ENCODE measurements around the gene ELAC2.

The ELAC2 gene

GRCh38 chr17:12983991-12984884 lies 33.6 kb downstream of the ELAC2 start:
- Histone ChIP-seq H2AK5ac (ENCODE audit: low read depth, low read length) (peak overlapping the region; percentile 17), H3K36me3 (replicated peaks in 1 of 2; ENCODE audit: control insufficient read depth in 2 of 2, insufficient read depth in 2 of 2, low read length in 2 of 2) (no peaks in the 10 kb centered on the region), H3K4me1 (ENCODE audit: control insufficient read depth in 2 of 2, insufficient read depth in 1 of 2, low read depth in 1 of 2, low read length in 2 of 2) (peaks cover 0 to 7% of the 10 kb centered on the region in 2 donors), H3K27me3 (ENCODE audit: control insufficient read depth in 3 of 3, insufficient read depth in 3 of 3, low read depth in 1 of 3, low read length in 3 of 3) (no peaks in the 10 kb centered on the region), H2BK5ac (ENCODE audit: low read length) (no peak overlapping the region), H3K4me3 (ENCODE audit: low read length in 2 of 2) (no peak overlapping the region), H2BK120ac (ENCODE audit: low read depth, low read length) (no peak overlapping the region), H3K14ac (ENCODE audit: low read length) (no peak overlapping the region), H3K23ac (ENCODE audit: low read depth, low read length, poor library complexity) (no peak overlapping the region), H3K79me1 (ENCODE audit: low read depth, low read length) (no peaks in the 10 kb centered on the region), H2BK12ac (ENCODE audit: low read length) (no peak overlapping the region), H3K4ac (ENCODE audit: low read length) (no peak overlapping the region), H2BK15ac (ENCODE audit: low read length) (peak overlapping the region; percentile 8), H3K27ac (replicated peaks; ENCODE audit: low read length) (no peak overlapping the region), H3K18ac (ENCODE audit: low read length) (no peak overlapping the region), H4K8ac (ENCODE audit: low read depth, low read length) (no peak overlapping the region), H2AFZ (ENCODE audit: low read length) (no peak overlapping the region), H3K9ac (ENCODE audit: low read depth, low read length, poor library complexity) (no peak overlapping the region), H3K4me2 (ENCODE audit: insufficient read depth, low read length, poor library complexity, severe bottlenecking) (no peak overlapping the region), H3K9me3 (replicated peaks in 1 of 2; ENCODE audit: control insufficient read depth in 2 of 2, insufficient read depth in 1 of 2, low read depth in 1 of 2, low read length in 2 of 2) (no peaks in the 10 kb centered on the region), H4K91ac (ENCODE audit: low read depth, low read length, poor library complexity) (no peak overlapping the region)
- no CpG with 5 or more reads among the region's 21 CpGs for WGBS, 2 donors (ENCODE audit: extremely low coverage in 2 of 2, insufficient read length in 2 of 2, insufficient replicate concordance in 1 of 2)
- no peak for DNase-seq (ENCODE audit: low spot score)

DNA sequence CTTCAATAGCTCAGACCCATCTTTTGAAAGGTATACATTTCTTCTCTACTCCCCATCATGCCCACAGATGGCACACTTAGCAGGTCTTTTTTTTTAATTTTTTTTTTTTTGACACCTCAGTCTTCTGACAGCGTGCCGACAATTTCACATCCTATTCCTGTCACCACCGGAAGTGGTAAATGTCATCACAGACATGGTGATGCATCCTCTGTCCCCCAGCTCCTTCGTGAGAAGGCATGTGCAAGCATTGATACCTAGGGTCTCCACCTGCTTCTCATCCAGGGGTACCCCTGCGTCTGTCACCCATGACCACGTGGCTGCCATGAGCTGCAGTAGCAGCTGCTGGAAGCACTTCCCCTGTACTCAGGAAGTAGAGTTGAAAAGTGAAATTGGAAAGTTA lies 35.6 kb downstream of the ELAC2 start:
- H2AK5ac ChIP-seq (ENCODE audit: low read depth, low read length), result no peak overlapping the region
- no peaks in the 10 kb centered on the region for H3K79me1 ChIP-seq (ENCODE audit: low read depth, low read length)
- H2BK15ac ChIP-seq (ENCODE audit: low read length), result no peak overlapping the region
- no peak overlapping the region for H3K4me2 ChIP-seq (ENCODE audit: insufficient read depth, low read length, poor library complexity, severe bottlenecking)
- no CpG with 5 or more reads among the region's 6 CpGs for WGBS, 2 donors (ENCODE audit: extremely low coverage in 2 of 2, insufficient read length in 2 of 2, insufficient replicate concordance in 1 of 2)
- no peak overlapping the region for H2BK5ac ChIP-seq (ENCODE audit: low read length)
- no peak overlapping the region for H2BK120ac ChIP-seq (ENCODE audit: low read depth, low read length)
- H2AFZ ChIP-seq (ENCODE audit: low read length), result no peak overlapping the region
- H2BK12ac ChIP-seq (ENCODE audit: low read length), result no peak overlapping the region
- no peak overlapping the region for H3K4me3 ChIP-seq (ENCODE audit: low read length in 2 of 2)
- no peak overlapping the region for H4K8ac ChIP-seq (ENCODE audit: low read depth, low read length)
- H3K14ac ChIP-seq (ENCODE audit: low read length), result no peak overlapping the region
- no peak overlapping the region for H3K23ac ChIP-seq (ENCODE audit: low read depth, low read length, poor library complexity)
- H3K27ac ChIP-seq (replicated peaks; ENCODE audit: low read length), result no peak overlapping the region
- peaks cover 0 to 7% of the 10 kb centered on the region in 2 donors for H3K4me1 ChIP-seq (ENCODE audit: control insufficient read depth in 2 of 2, insufficient read depth in 1 of 2, low read depth in 1 of 2, low read length in 2 of 2)
- no peak overlapping the region for H3K4ac ChIP-seq (ENCODE audit: low read length)
- H3K27me3 ChIP-seq (ENCODE audit: control insufficient read depth in 3 of 3, insufficient read depth in 3 of 3, low read depth in 1 of 3, low read length in 3 of 3), result no peaks in the 10 kb centered on the region
- no peaks in the 10 kb centered on the region for H3K9me3 ChIP-seq (replicated peaks in 1 of 2; ENCODE audit: control insufficient read depth in 2 of 2, insufficient read depth in 1 of 2, low read depth in 1 of 2, low read length in 2 of 2)
- H3K9ac ChIP-seq (ENCODE audit: low read depth, low read length, poor library complexity), result no peak overlapping the region
- no peak for DNase-seq (ENCODE audit: low spot score)
- H3K18ac ChIP-seq (ENCODE audit: low read length), result no peak overlapping the region
- no peaks in the 10 kb centered on the region for H3K36me3 ChIP-seq (replicated peaks in 1 of 2; ENCODE audit: control insufficient read depth in 2 of 2, insufficient read depth in 2 of 2, low read length in 2 of 2)
- no peak overlapping the region for H4K91ac ChIP-seq (ENCODE audit: low read depth, low read length, poor library complexity)

- H2BK5ac ChIP-seq (ENCODE audit: low read length), result no peak overlapping the region
- peaks cover 0 to under 1% (median 0%) of the 10 kb centered on the region in 3 experiments for H3K27me3 ChIP-seq (ENCODE audit: control insufficient read depth in 3 of 3, insufficient read depth in 3 of 3, low read depth in 1 of 3, low read length in 3 of 3)
- no peak overlapping the region for H3K4ac ChIP-seq (ENCODE audit: low read length)
- no peak overlapping the region for H3K27ac ChIP-seq (replicated peaks; ENCODE audit: low read length)
- H4K8ac ChIP-seq (ENCODE audit: low read depth, low read length), result no peak overlapping the region
- no peak overlapping the region for H3K4me3 ChIP-seq (ENCODE audit: low read length in 2 of 2)
- peaks cover 0 to 2% of the 10 kb centered on the region in 2 donors for H3K4me1 ChIP-seq (ENCODE audit: control insufficient read depth in 2 of 2, insufficient read depth in 1 of 2, low read depth in 1 of 2, low read length in 2 of 2)
- no peak overlapping the region for H2AFZ ChIP-seq (ENCODE audit: low read length)
- H3K18ac ChIP-seq (ENCODE audit: low read length), result peak overlapping the region; percentile 35
- H4K91ac ChIP-seq (ENCODE audit: low read depth, low read length, poor library complexity), result no peak overlapping the region
- no CpG with 5 or more reads among the region's 12 CpGs for WGBS, 2 donors (ENCODE audit: extremely low coverage in 2 of 2, insufficient read length in 2 of 2, insufficient replicate concordance in 1 of 2)
- no peak overlapping the region for H3K4me2 ChIP-seq (ENCODE audit: insufficient read depth, low read length, poor library complexity, severe bottlenecking)
- H3K9ac ChIP-seq (ENCODE audit: low read depth, low read length, poor library complexity), result no peak overlapping the region
- H2AK5ac ChIP-seq (ENCODE audit: low read depth, low read length), result no peak overlapping the region
- DNase-seq (ENCODE audit: low spot score), result no peak
- H2BK15ac ChIP-seq (ENCODE audit: low read length), result no peak overlapping the region
- H3K23ac ChIP-seq (ENCODE audit: low read depth, low read length, poor library complexity), result no peak overlapping the region
- peak overlapping the region; percentile 47 for H3K14ac ChIP-seq (ENCODE audit: low read length)
- H3K36me3 ChIP-seq (replicated peaks in 1 of 2; ENCODE audit: control insufficient read depth in 2 of 2, insufficient read depth in 2 of 2, low read length in 2 of 2), result no peaks in the 10 kb centered on the region
- H3K9me3 ChIP-seq (replicated peaks in 1 of 2; ENCODE audit: control insufficient read depth in 2 of 2, insufficient read depth in 1 of 2, low read depth in 1 of 2, low read length in 2 of 2), result no peaks in the 10 kb centered on the region
- H2BK120ac ChIP-seq (ENCODE audit: low read depth, low read length), result no peak overlapping the region
- H2BK12ac ChIP-seq (ENCODE audit: low read length), result no peak overlapping the region
- no peaks in the 10 kb centered on the region for H3K79me1 ChIP-seq (ENCODE audit: low read depth, low read length)
Measured at GRCh38 chr17:12979826-12980500, 37.9 kb downstream of the ELAC2 start.

DNA sequence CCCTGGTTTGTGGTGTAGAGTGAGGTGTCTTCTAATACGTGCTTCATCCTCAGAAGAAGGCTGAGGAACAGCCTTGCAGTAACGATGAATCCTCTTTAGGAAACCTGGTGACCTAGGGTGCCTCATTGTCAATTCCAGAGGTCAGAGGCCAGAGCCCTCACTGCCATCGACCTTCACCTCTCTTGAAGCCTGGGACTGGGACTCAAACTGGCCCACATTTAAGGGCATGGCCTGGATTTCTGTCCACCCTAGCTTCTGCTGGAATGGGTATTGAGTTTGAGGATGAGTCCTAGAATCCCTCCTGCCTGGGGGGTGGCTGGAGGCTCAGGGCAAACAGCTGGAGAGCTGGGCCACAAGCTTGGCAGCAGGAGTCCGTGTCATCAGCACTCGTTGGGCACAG lies 38.6 kb downstream of the ELAC2 start:
- Histone ChIP-seq H3K9ac (ENCODE audit: low read depth, low read length, poor library complexity) (no peak overlapping the region), H3K18ac (ENCODE audit: low read length) (no peak overlapping the region), H2BK12ac (ENCODE audit: low read length) (no peak overlapping the region), H2AK5ac (ENCODE audit: low read depth, low read length) (no peak overlapping the region), H3K23ac (ENCODE audit: low read depth, low read length, poor library complexity) (no peak overlapping the region), H3K79me1 (ENCODE audit: low read depth, low read length) (no peaks in the 10 kb centered on the region), H3K27me3 (ENCODE audit: control insufficient read depth in 3 of 3, insufficient read depth in 3 of 3, low read depth in 1 of 3, low read length in 3 of 3) (peaks cover 0 to 7% (median 3%) of the 10 kb centered on the region in 3 experiments), H4K8ac (ENCODE audit: low read depth, low read length) (no peak overlapping the region), H2BK15ac (ENCODE audit: low read length) (no peak overlapping the region), H3K14ac (ENCODE audit: low read length) (no peak overlapping the region), H4K91ac (ENCODE audit: low read depth, low read length, poor library complexity) (no peak overlapping the region), H2BK5ac (ENCODE audit: low read length) (no peak overlapping the region), H2BK120ac (ENCODE audit: low read depth, low read length) (no peak overlapping the region), H2AFZ (ENCODE audit: low read length) (no peak overlapping the region), H3K36me3 (replicated peaks in 1 of 2; ENCODE audit: control insufficient read depth in 2 of 2, insufficient read depth in 2 of 2, low read length in 2 of 2) (no peaks in the 10 kb centered on the region), H3K4ac (ENCODE audit: low read length) (no peak overlapping the region), H3K4me1 (ENCODE audit: control insufficient read depth in 2 of 2, insufficient read depth in 1 of 2, low read depth in 1 of 2, low read length in 2 of 2) (peaks cover 0 to 2% of the 10 kb centered on the region in 2 donors), H3K4me3 (ENCODE audit: low read length in 2 of 2) (no peak overlapping the region), H3K4me2 (ENCODE audit: insufficient read depth, low read length, poor library complexity, severe bottlenecking) (no peak overlapping the region), H3K27ac (replicated peaks; ENCODE audit: low read length) (no peak overlapping the region), H3K9me3 (replicated peaks in 1 of 2; ENCODE audit: control insufficient read depth in 2 of 2, insufficient read depth in 1 of 2, low read depth in 1 of 2, low read length in 2 of 2) (no peaks in the 10 kb centered on the region)
- no peak for DNase-seq (ENCODE audit: low spot score)
- WGBS, 2 donors (ENCODE audit: extremely low coverage in 2 of 2, insufficient read length in 2 of 2, insufficient replicate concordance in 1 of 2), result no CpG with 5 or more reads among the region's 5 CpGs

Data from neuronal stem cell (in vitro differentiated cells).